Measurements from ENCODE around the gene TJP2.

The TJP2 gene

GRCh38 chr9:69171049-69171448 is 3.0 kb upstream of the TJP2 start:
- Histone ChIP-seq H3K79me1 (ENCODE audit: low read depth, low read length) (peaks cover 5% of the 10 kb centered on the region), H3K23ac (ENCODE audit: low read depth, low read length, poor library complexity) (no peak overlapping the region), H3K14ac (ENCODE audit: low read length) (no peak overlapping the region), H2BK120ac (ENCODE audit: low read depth, low read length) (no peak overlapping the region), H3K4me2 (ENCODE audit: insufficient read depth, low read length, poor library complexity, severe bottlenecking) (no peak overlapping the region), H3K4me1 (ENCODE audit: control insufficient read depth in 2 of 2, insufficient read depth in 1 of 2, low read depth in 1 of 2, low read length in 2 of 2) (peaks cover 5 to 13% of the 10 kb centered on the region in 2 donors), H2AFZ (ENCODE audit: low read length) (no peak overlapping the region), H4K91ac (ENCODE audit: low read depth, low read length, poor library complexity) (no peak overlapping the region), H4K8ac (ENCODE audit: low read depth, low read length) (no peak overlapping the region), H3K18ac (ENCODE audit: low read length) (no peak overlapping the region), H3K27me3 (ENCODE audit: control insufficient read depth in 3 of 3, insufficient read depth in 3 of 3, low read depth in 1 of 3, low read length in 3 of 3) (peaks cover 0 to 6% (median 0%) of the 10 kb centered on the region in 3 experiments), H2BK5ac (ENCODE audit: low read length) (no peak overlapping the region), H3K4ac (ENCODE audit: low read length) (no peak overlapping the region), H2BK15ac (ENCODE audit: low read length) (no peak overlapping the region), H2BK12ac (ENCODE audit: low read length) (no peak overlapping the region), H3K4me3 (ENCODE audit: low read length in 2 of 2) (no peak overlapping the region), H2AK5ac (ENCODE audit: low read depth, low read length) (no peak overlapping the region), H3K9me3 (replicated peaks in 1 of 2; ENCODE audit: control insufficient read depth in 2 of 2, insufficient read depth in 1 of 2, low read depth in 1 of 2, low read length in 2 of 2) (no peaks in the 10 kb centered on the region), H3K9ac (ENCODE audit: low read depth, low read length, poor library complexity) (no peak overlapping the region), H3K27ac (replicated peaks; ENCODE audit: low read length) (no peak overlapping the region), H3K36me3 (replicated peaks in 1 of 2; ENCODE audit: control insufficient read depth in 2 of 2, insufficient read depth in 2 of 2, low read length in 2 of 2) (no peaks in the 10 kb centered on the region)
- no CpG with 5 or more reads among the region's 7 CpGs for WGBS, 2 donors (ENCODE audit: extremely low coverage in 2 of 2, insufficient read length in 2 of 2, insufficient replicate concordance in 1 of 2)
- no peak for DNase-seq (ENCODE audit: low spot score)

GRCh38 chr9:69171517-69171916 is 2.6 kb upstream of the TJP2 start:
- Histone ChIP-seq H3K4me2 (ENCODE audit: insufficient read depth, low read length, poor library complexity, severe bottlenecking) (no peak overlapping the region), H3K4me3 (ENCODE audit: low read length in 2 of 2) (no peak overlapping the region), H3K23ac (ENCODE audit: low read depth, low read length, poor library complexity) (no peak overlapping the region), H3K4me1 (ENCODE audit: control insufficient read depth in 2 of 2, insufficient read depth in 1 of 2, low read depth in 1 of 2, low read length in 2 of 2) (peaks cover 5 to 13% of the 10 kb centered on the region in 2 donors), H3K27me3 (ENCODE audit: control insufficient read depth in 3 of 3, insufficient read depth in 3 of 3, low read depth in 1 of 3, low read length in 3 of 3) (peaks cover 0 to 6% (median 0%) of the 10 kb centered on the region in 3 experiments), H4K8ac (ENCODE audit: low read depth, low read length) (no peak overlapping the region), H2BK15ac (ENCODE audit: low read length) (no peak overlapping the region), H2BK120ac (ENCODE audit: low read depth, low read length) (no peak overlapping the region), H2BK12ac (ENCODE audit: low read length) (no peak overlapping the region), H2AK5ac (ENCODE audit: low read depth, low read length) (no peak overlapping the region), H3K4ac (ENCODE audit: low read length) (no peak overlapping the region), H3K9ac (ENCODE audit: low read depth, low read length, poor library complexity) (no peak overlapping the region), H3K14ac (ENCODE audit: low read length) (no peak overlapping the region), H4K91ac (ENCODE audit: low read depth, low read length, poor library complexity) (no peak overlapping the region), H3K9me3 (replicated peaks in 1 of 2; ENCODE audit: control insufficient read depth in 2 of 2, insufficient read depth in 1 of 2, low read depth in 1 of 2, low read length in 2 of 2) (no peaks in the 10 kb centered on the region), H3K36me3 (replicated peaks in 1 of 2; ENCODE audit: control insufficient read depth in 2 of 2, insufficient read depth in 2 of 2, low read length in 2 of 2) (no peaks in the 10 kb centered on the region), H2AFZ (ENCODE audit: low read length) (no peak overlapping the region), H3K79me1 (ENCODE audit: low read depth, low read length) (peaks cover 5% of the 10 kb centered on the region), H2BK5ac (ENCODE audit: low read length) (no peak overlapping the region), H3K27ac (replicated peaks; ENCODE audit: low read length) (no peak overlapping the region), H3K18ac (ENCODE audit: low read length) (no peak overlapping the region)
- DNase-seq (ENCODE audit: low spot score) = no peak
- no CpG with 5 or more reads among the region's 6 CpGs for WGBS, 2 donors (ENCODE audit: extremely low coverage in 2 of 2, insufficient read length in 2 of 2, insufficient replicate concordance in 1 of 2)

- no peak overlapping the region for H3K14ac ChIP-seq (ENCODE audit: low read length)
- H3K4ac ChIP-seq (ENCODE audit: low read length) = no peak overlapping the region
- DNase-seq (ENCODE audit: low spot score) = no peak
- no peak overlapping the region for H2BK12ac ChIP-seq (ENCODE audit: low read length)
- no peaks in the 10 kb centered on the region for H3K9me3 ChIP-seq (replicated peaks in 1 of 2; ENCODE audit: control insufficient read depth in 2 of 2, insufficient read depth in 1 of 2, low read depth in 1 of 2, low read length in 2 of 2)
- H2AFZ ChIP-seq (ENCODE audit: low read length) = no peak overlapping the region
- peaks cover 0 to 6% (median 0%) of the 10 kb centered on the region in 3 experiments for H3K27me3 ChIP-seq (ENCODE audit: control insufficient read depth in 3 of 3, insufficient read depth in 3 of 3, low read depth in 1 of 3, low read length in 3 of 3)
- H2BK120ac ChIP-seq (ENCODE audit: low read depth, low read length) = no peak overlapping the region
- H3K4me2 ChIP-seq (ENCODE audit: insufficient read depth, low read length, poor library complexity, severe bottlenecking) = no peak overlapping the region
- no peak overlapping the region for H3K27ac ChIP-seq (replicated peaks; ENCODE audit: low read length)
- H2AK5ac ChIP-seq (ENCODE audit: low read depth, low read length) = no peak overlapping the region
- H3K79me1 ChIP-seq (ENCODE audit: low read depth, low read length) = peaks cover 5% of the 10 kb centered on the region
- peaks cover 5 to 13% of the 10 kb centered on the region in 2 donors for H3K4me1 ChIP-seq (ENCODE audit: control insufficient read depth in 2 of 2, insufficient read depth in 1 of 2, low read depth in 1 of 2, low read length in 2 of 2)
- H3K36me3 ChIP-seq (replicated peaks in 1 of 2; ENCODE audit: control insufficient read depth in 2 of 2, insufficient read depth in 2 of 2, low read length in 2 of 2) = no peaks in the 10 kb centered on the region
- H3K4me3 ChIP-seq (ENCODE audit: low read length in 2 of 2) = no peak overlapping the region
- H2BK5ac ChIP-seq (ENCODE audit: low read length) = no peak overlapping the region
- no peak overlapping the region for H4K91ac ChIP-seq (ENCODE audit: low read depth, low read length, poor library complexity)
- no peak overlapping the region for H3K9ac ChIP-seq (ENCODE audit: low read depth, low read length, poor library complexity)
- H3K18ac ChIP-seq (ENCODE audit: low read length) = no peak overlapping the region
- no peak overlapping the region for H4K8ac ChIP-seq (ENCODE audit: low read depth, low read length)
- H3K23ac ChIP-seq (ENCODE audit: low read depth, low read length, poor library complexity) = no peak overlapping the region
- WGBS, 2 donors (ENCODE audit: extremely low coverage in 2 of 2, insufficient read length in 2 of 2, insufficient replicate concordance in 1 of 2) = no CpG with 5 or more reads among the region's 6 CpGs
- no peak overlapping the region for H2BK15ac ChIP-seq (ENCODE audit: low read length)
These were observed 1.2 kb upstream of the TJP2 start for GRCh38 chr9:69172895-69173294.

GRCh38 chr9:69173497-69173890 is 583 bp upstream of the TJP2 start:
- H3K4me2 ChIP-seq (ENCODE audit: insufficient read depth, low read length, poor library complexity, severe bottlenecking) = peak overlapping the region; percentile 98
- H3K4ac ChIP-seq (ENCODE audit: low read length) = no peak overlapping the region
- no peak overlapping the region for H2BK5ac ChIP-seq (ENCODE audit: low read length)
- DNase-seq (ENCODE audit: low spot score) = no peak
- H3K9me3 ChIP-seq (replicated peaks in 1 of 2; ENCODE audit: control insufficient read depth in 2 of 2, insufficient read depth in 1 of 2, low read depth in 1 of 2, low read length in 2 of 2) = no peaks in the 10 kb centered on the region
- H3K18ac ChIP-seq (ENCODE audit: low read length) = no peak overlapping the region
- no peak overlapping the region for H3K14ac ChIP-seq (ENCODE audit: low read length)
- H2BK15ac ChIP-seq (ENCODE audit: low read length) = no peak overlapping the region
- WGBS, 2 donors (ENCODE audit: extremely low coverage in 2 of 2, insufficient read length in 2 of 2, insufficient replicate concordance in 1 of 2) = no CpG with 5 or more reads among the region's 17 CpGs
- H3K36me3 ChIP-seq (replicated peaks in 1 of 2; ENCODE audit: control insufficient read depth in 2 of 2, insufficient read depth in 2 of 2, low read length in 2 of 2) = no peaks in the 10 kb centered on the region
- peak overlapping the region; percentile 88 for H3K9ac ChIP-seq (ENCODE audit: low read depth, low read length, poor library complexity)
- no peak overlapping the region for H3K23ac ChIP-seq (ENCODE audit: low read depth, low read length, poor library complexity)
- no peak overlapping the region for H2BK12ac ChIP-seq (ENCODE audit: low read length)
- peaks cover 5 to 13% of the 10 kb centered on the region in 2 donors for H3K4me1 ChIP-seq (ENCODE audit: control insufficient read depth in 2 of 2, insufficient read depth in 1 of 2, low read depth in 1 of 2, low read length in 2 of 2)
- peak overlapping the region; percentile 94 for H2AFZ ChIP-seq (ENCODE audit: low read length)
- no peak overlapping the region for H2AK5ac ChIP-seq (ENCODE audit: low read depth, low read length)
- no peak overlapping the region for H3K27ac ChIP-seq (replicated peaks; ENCODE audit: low read length)
- no peak overlapping the region for H4K91ac ChIP-seq (ENCODE audit: low read depth, low read length, poor library complexity)
- peaks cover 0 to 6% (median 0%) of the 10 kb centered on the region in 3 experiments for H3K27me3 ChIP-seq (ENCODE audit: control insufficient read depth in 3 of 3, insufficient read depth in 3 of 3, low read depth in 1 of 3, low read length in 3 of 3)
- H3K4me3 ChIP-seq (ENCODE audit: low read length in 2 of 2) = peak overlapping the region; percentile 66 to 85
- peaks cover 5% of the 10 kb centered on the region for H3K79me1 ChIP-seq (ENCODE audit: low read depth, low read length)
- no peak overlapping the region for H4K8ac ChIP-seq (ENCODE audit: low read depth, low read length)
- no peak overlapping the region for H2BK120ac ChIP-seq (ENCODE audit: low read depth, low read length)

Measured in neuronal stem cell (in vitro differentiated cells).